HFFc6 (cell line): ENCODE data around the gene EPRS1. TPM values are rescaled to one million over a fixed set of nuclear protein-coding genes. Genes with fewer than 3 reads are reported as not detected.
"Not testable (repeated sequence)": the region's sequence is repeated elsewhere in the genome, so short reads cannot be mapped to it uniquely, and the experiment has no call there.

Experiments
- DNase-seq: peaks from one replicate; pipeline ENCODE4 v3.0.0-alpha.2; 2018
- H3K27ac Mint-ChIP-seq: 2 replicates; pipeline ENCODE4 v1.8.0; 2020; ENCODE audit warnings: mild to moderate bottlenecking, mixed read lengths
- H3K27me3 Mint-ChIP-seq: 2 replicates; pipeline ENCODE4 v1.8.0; 2021; ENCODE audit warnings: mild to moderate bottlenecking, moderate library complexity, mixed read lengths; ENCODE audit not compliant: insufficient read depth
- H3K36me3 Mint-ChIP-seq: 2 replicates; pipeline ENCODE4 v1.8.0; 2021; ENCODE audit warnings: low read depth, mixed read lengths
- H3K4me1 Mint-ChIP-seq: 2 replicates; pipeline ENCODE4 v1.8.0; 2020; ENCODE audit warnings: low read depth, mixed read lengths
- H3K4me3 Mint-ChIP-seq: 2 replicates; pipeline ENCODE4 v1.8.0; 2020; ENCODE audit warnings: mild to moderate bottlenecking, moderate library complexity, mixed read lengths
- H3K9me3 Mint-ChIP-seq: 2 replicates; pipeline ENCODE4 v1.8.0; 2020; ENCODE audit warnings: mild to moderate bottlenecking, mixed read lengths
- total RNA-seq, 6 experiments: library from RNA; stranded (reverse); fragmentation: NEBNext Ultra II Directional; extraction: Animal tissue kit (Norgen Biotek cat#: 25700); gene quantifications; 2 replicates in 1 of 6; 3 replicates in 5 of 6; pipeline ENCODE4 v1.2.3, GENCODE V29; 2021
- TF ChIP-seq, protein P1 (sequence below): fragments of 200-600 bp; sonication (generic); IDR thresholded peaks from 2 replicates; pipeline ENCODE4 v1.5.0; 2021; ENCODE audit warnings: antibody characterized with exemption, mild to moderate bottlenecking

EPRS1 gene
- total RNA-seq, 6 experiments from 2014 or later: 153 to 177 (median 167) TPM

GRCh38 chr1:220089650-220090556, 43.6 kb upstream of the EPRS1 start, which contains the start of gene BPNT1:
Gene BPNT1, minus strand, starts transcription at chr1:220089788. Its CDS starts 9,942 bp downstream, at chr1:220079846.
- H3K4me3 Mint-ChIP-seq: peak within 1 kb of the TSS; percentile 95
- no peaks in the 10 kb centered on the region for H3K36me3 Mint-ChIP-seq
- TF ChIP-seq, protein P1, sequence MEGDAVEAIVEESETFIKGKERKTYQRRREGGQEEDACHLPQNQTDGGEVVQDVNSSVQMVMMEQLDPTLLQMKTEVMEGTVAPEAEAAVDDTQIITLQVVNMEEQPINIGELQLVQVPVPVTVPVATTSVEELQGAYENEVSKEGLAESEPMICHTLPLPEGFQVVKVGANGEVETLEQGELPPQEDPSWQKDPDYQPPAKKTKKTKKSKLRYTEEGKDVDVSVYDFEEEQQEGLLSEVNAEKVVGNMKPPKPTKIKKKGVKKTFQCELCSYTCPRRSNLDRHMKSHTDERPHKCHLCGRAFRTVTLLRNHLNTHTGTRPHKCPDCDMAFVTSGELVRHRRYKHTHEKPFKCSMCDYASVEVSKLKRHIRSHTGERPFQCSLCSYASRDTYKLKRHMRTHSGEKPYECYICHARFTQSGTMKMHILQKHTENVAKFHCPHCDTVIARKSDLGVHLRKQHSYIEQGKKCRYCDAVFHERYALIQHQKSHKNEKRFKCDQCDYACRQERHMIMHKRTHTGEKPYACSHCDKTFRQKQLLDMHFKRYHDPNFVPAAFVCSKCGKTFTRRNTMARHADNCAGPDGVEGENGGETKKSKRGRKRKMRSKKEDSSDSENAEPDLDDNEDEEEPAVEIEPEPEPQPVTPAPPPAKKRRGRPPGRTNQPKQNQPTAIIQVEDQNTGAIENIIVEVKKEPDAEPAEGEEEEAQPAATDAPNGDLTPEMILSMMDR: no peak
- no peaks in the 10 kb centered on the region for H3K27me3 Mint-ChIP-seq
- DNase-seq: peak; percentile 91
- 0 out of 2 replicates have a peak, but pooled peaks cover 4% of the 10 kb centered on the region for H3K4me1 Mint-ChIP-seq
- H3K27ac Mint-ChIP-seq: peak within 1 kb of the TSS; percentile 57
- H3K9me3 Mint-ChIP-seq: no peaks in the 10 kb centered on the region

GRCh38 chr1:220086261-220086686, 40.0 kb upstream of the EPRS1 start:
- not testable (repeated sequence) for H3K27ac Mint-ChIP-seq, H3K4me3 Mint-ChIP-seq, DNase-seq, H3K27me3 Mint-ChIP-seq, H3K9me3 Mint-ChIP-seq, H3K4me1 Mint-ChIP-seq, H3K36me3 Mint-ChIP-seq
- TF ChIP-seq, protein P1: peak; percentile 19; the same call in 1 of the 2 replicates

DNA sequence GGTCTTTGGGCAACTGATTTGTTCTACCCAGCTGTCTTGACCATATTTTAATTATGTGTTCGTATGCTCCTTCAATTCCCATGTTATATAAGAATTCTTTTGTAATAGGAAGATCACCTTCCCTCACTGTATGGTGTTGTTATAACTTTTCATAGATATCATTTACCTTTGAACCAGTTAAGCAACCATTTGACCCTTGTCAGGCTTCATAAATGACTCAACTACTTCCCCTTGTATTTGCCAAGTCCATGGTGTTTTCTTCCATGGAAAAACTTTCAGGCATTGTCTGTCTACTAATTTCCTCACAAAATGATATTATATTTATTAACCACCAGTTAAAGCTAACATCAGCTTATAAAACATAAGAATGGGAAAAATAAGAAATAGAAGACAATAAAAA, 38.2 kb upstream of the EPRS1 start:
- H3K27ac Mint-ChIP-seq: no peak overlapping the region
- no peak overlapping the region for H3K4me3 Mint-ChIP-seq
- H3K9me3 Mint-ChIP-seq: no peaks in the 10 kb centered on the region
- H3K27me3 Mint-ChIP-seq: no peaks in the 10 kb centered on the region
- TF ChIP-seq, protein P1: no peak
- H3K36me3 Mint-ChIP-seq: peaks cover 21% of the 10 kb centered on the region
- DNase-seq: no peak
- no peaks in the 10 kb centered on the region for H3K4me1 Mint-ChIP-seq

DNA sequence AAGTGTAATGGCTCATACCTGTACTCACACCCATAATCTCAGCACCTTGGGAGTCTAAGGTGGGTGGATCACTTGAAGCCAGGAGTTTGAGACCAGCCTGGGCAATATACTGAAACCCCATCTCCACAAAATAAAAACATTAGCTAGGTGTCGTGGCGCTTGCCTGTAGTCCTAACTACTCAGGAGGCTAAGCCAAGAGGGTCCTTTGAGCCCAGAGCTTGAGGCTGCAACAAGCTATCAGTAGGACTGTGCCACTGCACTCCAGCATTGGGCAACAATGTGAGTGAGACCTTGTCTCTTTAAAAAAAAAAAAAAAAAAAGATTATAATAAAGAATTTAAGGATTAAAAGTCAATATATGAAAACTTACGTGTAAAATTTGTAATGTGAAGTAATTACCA, 31.6 kb upstream of the EPRS1 start:
- Mint-ChIP-seq H3K36me3 (peaks cover 20% of the 10 kb centered on the region), H3K4me3 (no peak overlapping the region), H3K27ac (no peak overlapping the region), H3K27me3 (no peaks in the 10 kb centered on the region), H3K9me3 (no peaks in the 10 kb centered on the region), H3K4me1 (peaks cover 6% of the 10 kb centered on the region)
- TF ChIP-seq, protein P1: no peak
- DNase-seq: no peak

GRCh38 chr1:220076861-220077762, 30.8 kb upstream of the EPRS1 start:
- no peak for DNase-seq
- Mint-ChIP-seq H3K4me3 (no peak overlapping the region), H3K9me3 (no peaks in the 10 kb centered on the region), H3K27me3 (no peaks in the 10 kb centered on the region), H3K36me3 (peaks cover 23% of the 10 kb centered on the region), H3K4me1 (peaks cover 6% of the 10 kb centered on the region), H3K27ac (no peak overlapping the region)
- TF ChIP-seq, protein P1: no peak
